OCI-LY7 (cell line): ENCODE data around the gene VSIG10L2.

Experiments used
- EZH2phosphoT487 ChIP-seq: fragments of 200-600 bp; sonication (generic); IDR thresholded peaks from 2 replicates; pipeline ENCODE4 v1.6.1; 2018; ENCODE audit warnings: low read depth, borderline replicate concordance, mild to moderate bottlenecking, mixed run types, antibody characterized with exemption, low read length, moderate library complexity, mixed read lengths
- TF ChIP-seq, protein P1 (sequence below): fragments of 200-600 bp; sonication (generic); conservative IDR thresholded peaks from 2 replicates; pipeline ENCODE4 v1.5.1; 2014; ENCODE audit warnings: mild to moderate bottlenecking, antibody characterized with exemption, low read length, moderate library complexity, mixed read lengths

DNA sequence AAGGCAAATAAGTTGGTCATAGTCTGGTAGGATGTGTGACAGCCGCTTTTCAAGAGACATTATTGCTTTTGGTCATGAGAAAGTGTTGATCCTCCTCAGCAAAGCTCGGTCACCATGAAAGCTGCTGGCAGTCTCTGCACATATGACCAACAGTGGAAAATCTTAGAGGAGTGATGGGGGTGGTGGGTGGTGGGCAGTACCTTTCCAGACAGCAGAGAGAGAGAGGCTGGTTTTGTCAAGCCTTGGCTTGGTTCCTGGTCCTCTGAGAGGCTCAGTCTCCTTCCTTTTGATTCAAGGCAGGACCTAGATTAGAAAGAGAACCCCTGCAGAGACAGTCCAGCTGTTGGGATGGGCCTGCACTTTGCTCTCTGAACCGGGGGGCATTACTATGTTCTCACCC lies 20.0 kb upstream of the VSIG10L2 start:
- TF ChIP-seq, protein P1, sequence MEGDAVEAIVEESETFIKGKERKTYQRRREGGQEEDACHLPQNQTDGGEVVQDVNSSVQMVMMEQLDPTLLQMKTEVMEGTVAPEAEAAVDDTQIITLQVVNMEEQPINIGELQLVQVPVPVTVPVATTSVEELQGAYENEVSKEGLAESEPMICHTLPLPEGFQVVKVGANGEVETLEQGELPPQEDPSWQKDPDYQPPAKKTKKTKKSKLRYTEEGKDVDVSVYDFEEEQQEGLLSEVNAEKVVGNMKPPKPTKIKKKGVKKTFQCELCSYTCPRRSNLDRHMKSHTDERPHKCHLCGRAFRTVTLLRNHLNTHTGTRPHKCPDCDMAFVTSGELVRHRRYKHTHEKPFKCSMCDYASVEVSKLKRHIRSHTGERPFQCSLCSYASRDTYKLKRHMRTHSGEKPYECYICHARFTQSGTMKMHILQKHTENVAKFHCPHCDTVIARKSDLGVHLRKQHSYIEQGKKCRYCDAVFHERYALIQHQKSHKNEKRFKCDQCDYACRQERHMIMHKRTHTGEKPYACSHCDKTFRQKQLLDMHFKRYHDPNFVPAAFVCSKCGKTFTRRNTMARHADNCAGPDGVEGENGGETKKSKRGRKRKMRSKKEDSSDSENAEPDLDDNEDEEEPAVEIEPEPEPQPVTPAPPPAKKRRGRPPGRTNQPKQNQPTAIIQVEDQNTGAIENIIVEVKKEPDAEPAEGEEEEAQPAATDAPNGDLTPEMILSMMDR, result no peak
- TF ChIP-seq EZH2phosphoT487, result no peak
